Natural killer cell (primary cell): ENCODE data around the gene L3MBTL3. TPM values are rescaled to one million over a fixed set of nuclear protein-coding genes. Genes with fewer than 3 reads are reported as not detected.

ENCODE experiments used
- ATAC-seq, 3 donors: fragments of 150-1000 bp in 2 of 3; fragments of 200-7000 bp in 1 of 3; cut with Tn5 transposase; 1 replicate in 1 of 3; 2 replicates in 2 of 3; pipeline ENCODE4 v1.10.0; 2021; ENCODE audit warnings: mild to moderate bottlenecking in 2 of 3, moderate library complexity in 2 of 3
- DNase-seq, 2 donors: peaks; one replicate each; pipeline versions ENCODE4 v3.0.0 to v3.0.0-alpha.2; 2013 to 2021; ENCODE audit warnings: mixed read lengths in 1 of 2
- H3K27ac ChIP-seq: one replicate; pipeline ENCODE4 v1.5.1; 2013; ENCODE audit warnings: mild to moderate bottlenecking, low read length
- H3K27me3 ChIP-seq: one replicate; pipeline ENCODE4 v1.6.1; 2013; ENCODE audit warnings: low read length; ENCODE audit not compliant: control insufficient read depth, insufficient read depth
- H3K36me3 ChIP-seq: one replicate; pipeline ENCODE4 v1.6.1; 2013; ENCODE audit warnings: low read length; ENCODE audit not compliant: control insufficient read depth, insufficient read depth
- H3K4me1 ChIP-seq: one replicate; pipeline ENCODE4 v1.6.1; 2013; ENCODE audit warnings: low read length; ENCODE audit not compliant: control insufficient read depth, insufficient read depth
- H3K4me3 ChIP-seq: one replicate; pipeline ENCODE4 v1.5.1; 2013; ENCODE audit warnings: low read length
- H3K9me3 ChIP-seq: one replicate; pipeline ENCODE4 v1.6.1; 2013; ENCODE audit warnings: low read length; ENCODE audit not compliant: control insufficient read depth, insufficient read depth
- H3K27ac Mint-ChIP-seq, 2 donors: one replicate each; pipeline ENCODE4 v1.8.0; 2022; ENCODE audit warnings: mild to moderate bottlenecking in 2 of 2, mixed read lengths in 2 of 2, moderate library complexity in 1 of 2
- H3K27me3 Mint-ChIP-seq, 2 donors: one replicate each; pipeline ENCODE4 v1.8.0; 2022; ENCODE audit warnings: low read depth in 2 of 2, mixed read lengths in 2 of 2
- H3K36me3 Mint-ChIP-seq: one replicate; pipeline ENCODE4 v1.8.0; 2022; ENCODE audit warnings: mixed read lengths
- H3K4me1 Mint-ChIP-seq, 2 donors: one replicate each; pipeline ENCODE4 v1.8.0; 2022; ENCODE audit warnings: mixed read lengths in 2 of 2
- H3K4me3 Mint-ChIP-seq: one replicate; pipeline ENCODE4 v1.8.0; 2022; ENCODE audit warnings: mild to moderate bottlenecking, moderate library complexity, mixed read lengths
- H3K9me3 Mint-ChIP-seq, 2 donors: one replicate each; pipeline ENCODE4 v1.8.0; 2022; ENCODE audit warnings: mixed read lengths in 2 of 2
- WGBS: methylation state at CpG from one replicate; pipeline ENCODE4 v1.1.7; 2013; ENCODE audit warnings: missing lambda C conversion rate; ENCODE audit not compliant: insufficient coverage; 5-methylcytosine and 5-hydroxymethylcytosine counted together
- intact Hi-C: fragments of 100-400 bp; cut with micrococcal nuclease; formaldehyde crosslinking; loops from one replicate; pipeline ENCODE4 v1.14.2; 2022
- total RNA-seq, 4 donors: library from RNA; stranded (reverse); fragments of 120-200 nt in 1 of 4; gene quantifications; one replicate each; pipeline versions ENCODE4 v1.2.3 to v1.2.4, GENCODE V29; 2013 to 2022
- TF ChIP-seq, protein P1 (sequence below): fragments of 200-600 bp; IDR thresholded peaks from one replicate; pipeline ENCODE4 v1.8.0; 2022; ENCODE audit warnings: antibody characterized with exemption

Gene L3MBTL3
- total RNA-seq, 3 donors from 2014 or later (not counting 1 experiment from before 2014, with no cell fraction given), result 24.1 to 42.4 (median 27.5) TPM

DNA sequence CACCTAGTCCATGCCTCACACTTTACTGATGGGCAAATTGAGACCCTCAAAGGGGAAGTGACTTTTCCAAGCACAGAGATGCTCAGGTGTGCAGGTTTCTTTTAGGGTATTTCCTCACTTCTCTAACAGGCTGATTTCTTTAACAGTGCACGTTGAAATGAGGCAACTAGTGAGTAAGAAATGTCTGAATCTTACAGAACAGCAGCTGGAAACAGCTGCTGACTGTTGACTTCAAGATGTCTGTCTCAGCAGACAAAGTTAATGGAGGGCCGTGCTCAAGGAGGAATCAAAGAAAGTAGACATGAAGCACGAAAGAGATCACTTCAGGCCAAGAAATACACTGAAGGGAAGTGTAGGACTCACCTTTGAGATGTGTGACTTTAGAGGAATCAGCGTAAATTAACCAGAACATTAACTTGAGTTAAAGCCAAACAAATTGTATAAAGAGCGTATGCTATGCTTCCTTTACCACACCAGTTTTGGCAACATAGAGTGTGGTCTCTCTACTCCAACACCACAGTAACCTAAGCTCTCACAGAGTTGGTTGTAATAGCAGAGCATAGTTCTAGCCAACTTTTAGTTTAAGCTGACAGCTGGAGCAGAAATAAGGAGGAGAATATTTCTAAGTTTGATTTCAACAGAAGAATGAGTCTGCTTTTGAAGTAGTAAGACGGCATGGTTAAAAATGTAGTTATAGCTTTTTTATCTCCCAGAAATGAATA, 143.5 kb downstream of the L3MBTL3 start:
- no peak for DNase-seq
- peaks cover 57 to 58% of the 10 kb centered on the region in 2 donors for H3K4me1 Mint-ChIP-seq
- Histone ChIP-seq H3K27me3 (no peaks in the 10 kb centered on the region), H3K9me3 (peaks cover 4% of the 10 kb centered on the region), H3K36me3 (peaks cover 64% of the 10 kb centered on the region), H3K4me1 (peaks cover 6% of the 10 kb centered on the region), H3K4me3 (no peak overlapping the region), H3K27ac (peak overlapping the region; percentile 52)
- WGBS, result 78% methylated on average over 3 of the region's 6 CpGs
- ATAC-seq, result peak in 2 of 3 donors; percentile 50 to 81
- no peak overlapping the region for H3K4me3 Mint-ChIP-seq
- H3K36me3 Mint-ChIP-seq, result peaks cover 39% of the 10 kb centered on the region
- H3K27me3 Mint-ChIP-seq, result no peaks in the 10 kb centered on the region
- TF ChIP-seq, protein P1, sequence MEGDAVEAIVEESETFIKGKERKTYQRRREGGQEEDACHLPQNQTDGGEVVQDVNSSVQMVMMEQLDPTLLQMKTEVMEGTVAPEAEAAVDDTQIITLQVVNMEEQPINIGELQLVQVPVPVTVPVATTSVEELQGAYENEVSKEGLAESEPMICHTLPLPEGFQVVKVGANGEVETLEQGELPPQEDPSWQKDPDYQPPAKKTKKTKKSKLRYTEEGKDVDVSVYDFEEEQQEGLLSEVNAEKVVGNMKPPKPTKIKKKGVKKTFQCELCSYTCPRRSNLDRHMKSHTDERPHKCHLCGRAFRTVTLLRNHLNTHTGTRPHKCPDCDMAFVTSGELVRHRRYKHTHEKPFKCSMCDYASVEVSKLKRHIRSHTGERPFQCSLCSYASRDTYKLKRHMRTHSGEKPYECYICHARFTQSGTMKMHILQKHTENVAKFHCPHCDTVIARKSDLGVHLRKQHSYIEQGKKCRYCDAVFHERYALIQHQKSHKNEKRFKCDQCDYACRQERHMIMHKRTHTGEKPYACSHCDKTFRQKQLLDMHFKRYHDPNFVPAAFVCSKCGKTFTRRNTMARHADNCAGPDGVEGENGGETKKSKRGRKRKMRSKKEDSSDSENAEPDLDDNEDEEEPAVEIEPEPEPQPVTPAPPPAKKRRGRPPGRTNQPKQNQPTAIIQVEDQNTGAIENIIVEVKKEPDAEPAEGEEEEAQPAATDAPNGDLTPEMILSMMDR, result no peak
- no peaks in the 10 kb centered on the region for H3K9me3 Mint-ChIP-seq
- intact Hi-C loops, result loop anchor here (1.0 kb wide), 1 partner anchor 25 kb away; no protein-coding TSS in a partner anchor
- H3K27ac Mint-ChIP-seq, result peak overlapping the region; percentile 86 to 92

DNA sequence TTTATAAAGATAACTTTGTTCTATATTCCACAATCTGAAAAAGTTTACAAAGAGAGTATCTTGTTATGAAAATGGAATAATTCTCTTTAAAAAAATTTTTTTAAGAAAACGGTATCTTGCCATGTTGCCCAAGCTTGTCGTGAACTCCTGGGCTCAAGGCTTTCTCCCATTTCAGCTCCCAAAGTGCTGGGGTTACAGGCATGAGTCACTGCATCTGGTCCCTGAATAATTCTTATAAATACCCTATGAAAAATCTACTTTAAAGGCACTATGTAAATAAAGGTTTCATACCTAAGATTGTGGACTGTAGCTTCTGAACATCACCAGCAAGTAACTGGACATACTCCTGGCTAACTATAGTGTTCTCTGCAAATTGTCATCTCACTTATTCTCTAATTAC, 144.0 kb downstream of the L3MBTL3 start:
- WGBS, result 93% methylated on average over 2 of the region's 2 CpGs
- Mint-ChIP-seq H3K4me3 (no peak overlapping the region), H3K27ac (peak overlapping the region; percentile 86 to 92), H3K4me1 (peaks cover 63 to 64% of the 10 kb centered on the region in 2 donors), H3K27me3 (no peaks in the 10 kb centered on the region), H3K36me3 (peaks cover 40% of the 10 kb centered on the region), H3K9me3 (no peaks in the 10 kb centered on the region)
- intact Hi-C loops, result no loop called here
- H3K9me3 ChIP-seq, result peaks cover 4% of the 10 kb centered on the region
- no peaks in the 10 kb centered on the region for H3K27me3 ChIP-seq
- peak overlapping the region; percentile 52 for H3K27ac ChIP-seq
- ATAC-seq (no peak), DNase-seq (no peak)
- peaks cover 6% of the 10 kb centered on the region for H3K4me1 ChIP-seq
- TF ChIP-seq, protein P1, result no peak
- no peak overlapping the region for H3K4me3 ChIP-seq
- H3K36me3 ChIP-seq, result peaks cover 67% of the 10 kb centered on the region

DNA sequence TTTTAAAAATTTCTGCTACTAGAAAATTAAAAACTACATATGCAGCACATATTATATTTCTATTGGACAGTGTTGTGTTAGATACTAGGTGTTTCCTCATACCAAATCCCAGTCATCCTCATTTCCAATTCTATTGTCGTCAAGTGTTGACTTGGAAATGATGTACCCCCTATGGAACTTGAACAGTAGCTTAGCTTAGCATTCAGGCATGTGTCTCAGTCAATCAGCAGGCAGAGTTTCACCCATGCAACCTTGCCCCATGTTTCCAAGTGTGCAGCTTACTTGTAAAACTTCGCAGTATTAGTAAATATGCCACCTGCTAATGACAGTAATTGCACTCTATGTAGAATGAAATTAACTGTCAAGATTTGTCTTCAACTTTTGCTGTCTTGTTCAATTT, 144.9 kb downstream of the L3MBTL3 start:
- TF ChIP-seq, protein P1, result no peak
- Mint-ChIP-seq H3K4me3 (no peak overlapping the region), H3K27ac (peak overlapping the region; percentile 92 to 93), H3K36me3 (peaks cover 40% of the 10 kb centered on the region), H3K4me1 (peaks cover 67 to 71% of the 10 kb centered on the region in 2 donors), H3K9me3 (no peaks in the 10 kb centered on the region), H3K27me3 (no peaks in the 10 kb centered on the region)
- no peaks in the 10 kb centered on the region for H3K27me3 ChIP-seq
- H3K4me3 ChIP-seq, result no peak overlapping the region
- intact Hi-C loops, result no loop called here
- peaks cover 4% of the 10 kb centered on the region for H3K9me3 ChIP-seq
- H3K27ac ChIP-seq, result no peak overlapping the region
- WGBS, result 97% methylated on average over 2 of the region's 2 CpGs
- H3K4me1 ChIP-seq, result peaks cover 6% of the 10 kb centered on the region
- ATAC-seq (no peak), DNase-seq (no peak)
- peaks cover 73% of the 10 kb centered on the region for H3K36me3 ChIP-seq

- peaks cover 38% of the 10 kb centered on the region for H3K36me3 Mint-ChIP-seq
- peaks cover 6% of the 10 kb centered on the region for H3K4me1 ChIP-seq
- TF ChIP-seq, protein P1, result no peak
- no peaks in the 10 kb centered on the region for H3K9me3 ChIP-seq
- peak overlapping the region; percentile 92 to 93 for H3K27ac Mint-ChIP-seq
- H3K36me3 ChIP-seq, result peaks cover 66% of the 10 kb centered on the region
- H3K4me3 ChIP-seq, result no peak overlapping the region
- no peaks in the 10 kb centered on the region for H3K9me3 Mint-ChIP-seq
- peaks cover 64 to 68% of the 10 kb centered on the region in 2 donors for H3K4me1 Mint-ChIP-seq
- 72% methylated on average over 4 of the region's 4 CpGs for WGBS
- DNase-seq (no peak), ATAC-seq (no peak)
- no peaks in the 10 kb centered on the region for H3K27me3 Mint-ChIP-seq
- no peaks in the 10 kb centered on the region for H3K27me3 ChIP-seq
- no peak overlapping the region for H3K27ac ChIP-seq
- no peak overlapping the region for H3K4me3 Mint-ChIP-seq
- intact Hi-C loops, result no loop called here
These were observed 145.9 kb downstream of the L3MBTL3 start for GRCh38 chr6:130164251-130164650.
